Measurements from ENCODE around the gene CNN1. TPM values are rescaled to one million over a fixed set of nuclear protein-coding genes. Genes with fewer than 3 reads are reported as not detected.

Gene CNN1
- total RNA-seq, 1 experiment from 2014 or later, result 15.7 TPM

DNA sequence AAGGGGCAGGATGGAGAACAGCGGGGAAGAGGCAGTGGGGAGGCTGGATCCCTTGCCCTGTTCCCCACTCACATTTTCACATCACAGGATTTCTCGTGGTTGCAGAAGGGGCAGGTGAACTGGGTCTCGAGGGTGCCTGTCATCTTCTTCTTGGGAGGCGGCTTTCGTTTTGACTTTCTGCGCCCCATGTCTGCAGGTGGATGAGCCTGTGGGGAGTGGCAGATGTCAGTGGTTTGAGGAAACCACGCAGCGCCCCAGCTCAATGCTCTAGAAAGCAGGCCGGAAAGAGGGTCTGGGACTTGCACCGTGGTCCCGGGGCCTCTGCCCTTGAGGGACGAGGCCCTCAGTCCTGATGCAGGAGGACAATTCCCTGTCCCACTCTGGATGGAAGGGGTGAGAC, 15.5 kb downstream of the CNN1 start:
- H3K18ac ChIP-seq (ENCODE audit: insufficient read length, low read depth, low read length), result no peak overlapping the region
- no peak overlapping the region for H2BK120ac ChIP-seq (ENCODE audit: low read depth, low read length, poor library complexity, severe bottlenecking)
- no peak overlapping the region for H2BK12ac ChIP-seq (ENCODE audit: insufficient read length, low read depth, low read length)
- Mint-ChIP-seq H3K27ac (peak overlapping the region in 2 of 3 experiments; percentile 29 to 44; a peak in 2 of 7 replicates), H3K27me3 (ENCODE audit: low read depth) (no peaks in the 10 kb centered on the region; the same call in 1 of the 2 replicates), H3K9me3 (peaks cover 0 to under 1% of the 10 kb centered on the region in 2 experiments; a peak in 1 of 5 replicates), H3K36me3 (ENCODE audit: insufficient read depth in 1 of 3, low read depth in 3 of 3) (peaks cover 15 to 35% (median 29%) of the 10 kb centered on the region in 3 experiments; a peak in 6 of 7 replicates), H3K4me1 (peaks cover 4 to 8% of the 10 kb centered on the region in 2 experiments), H3K4me3 (no peak overlapping the region)
- H3T11ph ChIP-seq (ENCODE audit: low read length), result no peak overlapping the region
- H2AFZ ChIP-seq (ENCODE audit: low read length), result no peak overlapping the region
- no peak overlapping the region for H2BK20ac ChIP-seq (ENCODE audit: low read depth, low read length, poor library complexity, severe bottlenecking)
- H3K56ac ChIP-seq (ENCODE audit: insufficient read length, low read depth, low read length), result no peak overlapping the region
- H3K4ac ChIP-seq (ENCODE audit: low read depth, low read length), result no peak overlapping the region
- H3K9me3 ChIP-seq (ENCODE audit: control insufficient read depth, low read depth, low read length), result no peaks in the 10 kb centered on the region
- no peak overlapping the region for H4K5ac ChIP-seq (ENCODE audit: insufficient read length, low read depth, low read length)
- no peak overlapping the region for H4K91ac ChIP-seq (ENCODE audit: insufficient read length, low read depth, low read length)
- H3K27ac ChIP-seq (ENCODE audit: insufficient read length, low read depth, low read length), result no peak overlapping the region
- peaks cover 2% of the 10 kb centered on the region for H3K79me1 ChIP-seq (ENCODE audit: insufficient read depth, low read depth, low read length, poor library complexity, severe bottlenecking)
- H4K8ac ChIP-seq (replicated peaks; ENCODE audit: insufficient read length, low read depth, low read length), result no peak overlapping the region
- peaks cover 17% of the 10 kb centered on the region; the same call in 1 of the 2 replicates for H3K79me2 ChIP-seq (ENCODE audit: insufficient read depth, low read length)
- H3K23ac ChIP-seq (ENCODE audit: insufficient read length, low read depth, low read length), result no peak overlapping the region
- no peak for DNase-seq
- no peaks in the 10 kb centered on the region for H4K20me1 ChIP-seq (ENCODE audit: control insufficient read depth, insufficient read depth, insufficient read length)
- H2BK15ac ChIP-seq (ENCODE audit: low read depth, low read length), result no peak overlapping the region
- no peaks in the 10 kb centered on the region for H3K27me3 ChIP-seq (ENCODE audit: insufficient read depth, low read length)
- WGBS (ENCODE audit: extremely low coverage, insufficient read length, low lambda C conversion rate), result no CpG with 5 or more reads among the region's 12 CpGs
- TF ChIP-seq, protein P1, sequence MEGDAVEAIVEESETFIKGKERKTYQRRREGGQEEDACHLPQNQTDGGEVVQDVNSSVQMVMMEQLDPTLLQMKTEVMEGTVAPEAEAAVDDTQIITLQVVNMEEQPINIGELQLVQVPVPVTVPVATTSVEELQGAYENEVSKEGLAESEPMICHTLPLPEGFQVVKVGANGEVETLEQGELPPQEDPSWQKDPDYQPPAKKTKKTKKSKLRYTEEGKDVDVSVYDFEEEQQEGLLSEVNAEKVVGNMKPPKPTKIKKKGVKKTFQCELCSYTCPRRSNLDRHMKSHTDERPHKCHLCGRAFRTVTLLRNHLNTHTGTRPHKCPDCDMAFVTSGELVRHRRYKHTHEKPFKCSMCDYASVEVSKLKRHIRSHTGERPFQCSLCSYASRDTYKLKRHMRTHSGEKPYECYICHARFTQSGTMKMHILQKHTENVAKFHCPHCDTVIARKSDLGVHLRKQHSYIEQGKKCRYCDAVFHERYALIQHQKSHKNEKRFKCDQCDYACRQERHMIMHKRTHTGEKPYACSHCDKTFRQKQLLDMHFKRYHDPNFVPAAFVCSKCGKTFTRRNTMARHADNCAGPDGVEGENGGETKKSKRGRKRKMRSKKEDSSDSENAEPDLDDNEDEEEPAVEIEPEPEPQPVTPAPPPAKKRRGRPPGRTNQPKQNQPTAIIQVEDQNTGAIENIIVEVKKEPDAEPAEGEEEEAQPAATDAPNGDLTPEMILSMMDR (conservative IDR thresholded peaks at IDR 0.05), result no peak
- no peaks in the 10 kb centered on the region for H3K4me1 ChIP-seq (ENCODE audit: insufficient read depth, low read length)
- peaks cover 5% of the 10 kb centered on the region for H3K23me2 ChIP-seq (ENCODE audit: insufficient read length, low read depth, low read length, poor library complexity, severe bottlenecking)
- no peak overlapping the region for H3K4me2 ChIP-seq (ENCODE audit: insufficient read depth, insufficient read length, low read length)
- no peak overlapping the region for H3K14ac ChIP-seq (ENCODE audit: insufficient read depth, low read length)
- no peak overlapping the region for H2AK5ac ChIP-seq (ENCODE audit: insufficient read length, low read length)
- no peak overlapping the region for H3K9ac ChIP-seq (ENCODE audit: extremely low read depth, insufficient read length, low read length)
- no peak overlapping the region for H2BK5ac ChIP-seq (ENCODE audit: insufficient read length, low read length)
